HCT116 (cell line): ENCODE results near the gene TRIM10. TPM values are rescaled to one million over a fixed set of nuclear protein-coding genes. Genes with fewer than 3 reads are reported as not detected.

Experiments used
- ATAC-seq: fragments of 200-7000 bp; cut with Tn5 transposase; 2 replicates; pipeline ENCODE4 v1.9.1; 2020; ENCODE audit warnings: mild to moderate bottlenecking, moderate library complexity
- BruUV-seq: library from RNA; stranded (reverse); fragments of 400-500 nt; replicated peaks from 2 replicates; lab custom pipeline; 2021; lab: Mats Ljungman, UMichigan
- CTCF ChIA-PET: fragments of 300-600 bp; sonication (Branson Sonifier 250); formaldehyde crosslinking; loops from one replicate; lab custom pipeline; 2021; ENCODE audit warnings: antibody characterized with exemption; lab: Charles Lee
- POLR2A ChIA-PET: fragments of 300-600, 350-600 bp; sonication (Branson Sonifier 250); formaldehyde crosslinking; loops from one replicate; lab custom pipeline; 2021; ENCODE audit warnings: antibody characterized with exemption; lab: Charles Lee
- RAD21 ChIA-PET, 2 experiments: fragments of 300-600 bp; sonication (Branson Sonifier 250); formaldehyde crosslinking; loops; one replicate each; lab custom pipeline; 2023; ENCODE audit warnings: low total read pairs in 2 of 2; ENCODE audit not compliant: uncharacterized antibody in 2 of 2, unreplicated experiment in 2 of 2, low non-redundant PET in 1 of 2; lab: Charles Lee
- DNase-seq: peaks from one replicate; pipeline ENCODE4 v3.0.0-alpha.2; 2010; ENCODE audit warnings: low read depth, low spot score
- H2AFZ ChIP-seq: fragments of 200-600 bp; shearing (Covaris generic), sonication (generic); 2 replicates; pipeline ENCODE4 v1.6.1; 2017; ENCODE audit warnings: low read depth, mixed run types, mixed read lengths, antibody characterized with exemption, low read length; ENCODE audit not compliant: poor library complexity, severe bottlenecking
- H3K27ac ChIP-seq: 2 replicates; pipeline ENCODE4 v1.5.1; 2012; ENCODE audit warnings: low read depth, low read length
- H3K27me3 ChIP-seq: fragments of 200-600 bp; sonication (generic); 2 replicates; pipeline ENCODE4 v1.6.1; 2016; ENCODE audit warnings: mixed run types, low read length, mixed read lengths; ENCODE audit not compliant: insufficient read depth
- H3K36me3 ChIP-seq, 2 experiments: fragments of 200-500 bp in 1 of 2; fragments of 200-600 bp in 1 of 2; sonication (Bioruptor generic) in 1 of 2; sonication (generic) in 1 of 2; 2 replicates each; pipeline versions ENCODE4 v1.5.1 to v1.6.1; 2014 to 2016; ENCODE audit warnings: low read length in 2 of 2, inconsistent platforms in 1 of 2, mixed read lengths in 1 of 2, mixed run types in 1 of 2; ENCODE audit not compliant: insufficient read depth in 2 of 2, control insufficient read depth in 1 of 2
- H3K4me1 ChIP-seq, 2 experiments: fragments of 200-600 bp in 1 of 2; sonication (generic) in 1 of 2; 2 replicates each; pipeline versions ENCODE4 v1.5.1 to v1.6.1; 2012 to 2017; ENCODE audit warnings: low read length in 2 of 2, inconsistent platforms in 1 of 2, mild to moderate bottlenecking in 1 of 2, mixed read lengths in 1 of 2, mixed run types in 1 of 2, moderate library complexity in 1 of 2; ENCODE audit not compliant: insufficient read depth in 2 of 2, control insufficient read depth in 1 of 2
- H3K4me2 ChIP-seq: fragments of 200-600 bp; sonication (generic); 2 replicates; pipeline ENCODE4 v1.6.1; 2017; ENCODE audit warnings: mixed run types, low read length, mixed read lengths
- H3K4me3 ChIP-seq, 2 experiments: fragments of 200-600 bp in 1 of 2; sonication (generic) in 1 of 2; replicated peaks in 1 of 2; 2 replicates each; pipeline ENCODE4 v1.5.1; 2011 to 2016; ENCODE audit warnings: low read length in 2 of 2, control low read depth in 1 of 2, low read depth in 1 of 2, mild to moderate bottlenecking in 1 of 2, mixed read lengths in 1 of 2, mixed run types in 1 of 2
- H3K79me2 ChIP-seq: fragments of 200-600 bp; sonication (generic); 2 replicates; pipeline ENCODE4 v1.6.1; 2017; ENCODE audit warnings: mild to moderate bottlenecking, mixed run types, low read length, moderate library complexity, mixed read lengths; ENCODE audit not compliant: insufficient read depth
- H3K9ac ChIP-seq: fragments of 200-600 bp; sonication (generic); 2 replicates; pipeline ENCODE4 v1.6.1; 2016; ENCODE audit warnings: low read length, mixed read lengths
- H3K9me2 ChIP-seq: fragments of 200-600 bp; sonication (generic), shearing (Covaris generic); 2 replicates; pipeline ENCODE4 v1.6.1; 2017; ENCODE audit warnings: mixed run types, mild to moderate bottlenecking, moderate library complexity; ENCODE audit not compliant: insufficient read depth
- H3K9me3 ChIP-seq, 2 experiments: fragments of 200-500 bp in 1 of 2; fragments of 200-600 bp in 1 of 2; sonication (Bioruptor generic) in 1 of 2; sonication (generic) in 1 of 2; 2 replicates each; pipeline ENCODE4 v1.6.1; 2014 to 2017; ENCODE audit warnings: low read length in 2 of 2, mixed read lengths in 2 of 2, inconsistent platforms in 1 of 2, low read depth in 1 of 2, mild to moderate bottlenecking in 1 of 2, mixed run types in 1 of 2, moderate library complexity in 1 of 2; ENCODE audit not compliant: control insufficient read depth in 1 of 2, insufficient read depth in 1 of 2
- H4K20me1 ChIP-seq: fragments of 200-600 bp; sonication (generic), shearing (Covaris generic); 2 replicates; pipeline ENCODE4 v1.6.1; 2017; ENCODE audit warnings: mixed run types, mild to moderate bottlenecking, moderate library complexity; ENCODE audit not compliant: insufficient read depth
- CBX3 ChIP-seq: IDR thresholded peaks from 2 replicates; pipeline ENCODE4 v1.6.1; 2012; ENCODE audit warnings: low read depth
- ELF1 ChIP-seq: IDR thresholded peaks from 2 replicates; pipeline ENCODE4 v1.6.1; 2012; ENCODE audit warnings: low read depth, borderline replicate concordance
- EZH2 ChIP-seq: fragments of 200-600 bp; sonication (generic); IDR thresholded peaks from 2 replicates; pipeline ENCODE4 v1.6.1; 2017; ENCODE audit warnings: antibody characterized with exemption, mixed run types
- POLR2AphosphoS5 ChIP-seq: IDR thresholded peaks from 2 replicates; pipeline ENCODE4 v1.6.1; 2011; ENCODE audit warnings: mild to moderate bottlenecking, low read depth, low read length, moderate library complexity
- RAD21 ChIP-seq: IDR thresholded peaks from 2 replicates; pipeline ENCODE4 v1.6.1; 2012; ENCODE audit warnings: low read depth, mild to moderate bottlenecking
- SRF ChIP-seq: IDR thresholded peaks from 2 replicates; pipeline ENCODE4 v1.6.1; 2012; ENCODE audit warnings: low read depth
- intact Hi-C: fragments of 100-400 bp; cut with micrococcal nuclease; formaldehyde crosslinking; loops from 2 replicates; pipeline ENCODE4 v1.10.0; 2022
- total RNA-seq: library from RNA; stranded (reverse); gene quantifications from one replicate; pipeline ENCODE4 v1.2.1, GENCODE V29; 2021; ENCODE audit not compliant: unreplicated experiment
- TF ChIP-seq, protein P1 (sequence below): IDR thresholded peaks from 2 replicates; pipeline ENCODE4 v1.6.1; 2012
- TF ChIP-seq, protein P2 (sequence below), 3 experiments: fragments of 200-600 bp in 1 of 3; sonication (generic) in 1 of 3; IDR thresholded peaks in 2 of 3; conservative IDR thresholded peaks in 1 of 3; 2 replicates each; pipeline ENCODE4 v1.5.1; 2012 to 2017; ENCODE audit warnings: low read depth in 2 of 3, low read length in 2 of 3, antibody characterized with exemption in 1 of 3, borderline replicate concordance in 1 of 3, control low read depth in 1 of 3, mild to moderate bottlenecking in 1 of 3, mixed read lengths in 1 of 3, mixed run types in 1 of 3, moderate library complexity in 1 of 3; ENCODE audit not compliant: insufficient read depth in 1 of 3

The TRIM10 gene
- total RNA-seq, 1 experiment from 2014 or later: 0.98 TPM

DNA sequence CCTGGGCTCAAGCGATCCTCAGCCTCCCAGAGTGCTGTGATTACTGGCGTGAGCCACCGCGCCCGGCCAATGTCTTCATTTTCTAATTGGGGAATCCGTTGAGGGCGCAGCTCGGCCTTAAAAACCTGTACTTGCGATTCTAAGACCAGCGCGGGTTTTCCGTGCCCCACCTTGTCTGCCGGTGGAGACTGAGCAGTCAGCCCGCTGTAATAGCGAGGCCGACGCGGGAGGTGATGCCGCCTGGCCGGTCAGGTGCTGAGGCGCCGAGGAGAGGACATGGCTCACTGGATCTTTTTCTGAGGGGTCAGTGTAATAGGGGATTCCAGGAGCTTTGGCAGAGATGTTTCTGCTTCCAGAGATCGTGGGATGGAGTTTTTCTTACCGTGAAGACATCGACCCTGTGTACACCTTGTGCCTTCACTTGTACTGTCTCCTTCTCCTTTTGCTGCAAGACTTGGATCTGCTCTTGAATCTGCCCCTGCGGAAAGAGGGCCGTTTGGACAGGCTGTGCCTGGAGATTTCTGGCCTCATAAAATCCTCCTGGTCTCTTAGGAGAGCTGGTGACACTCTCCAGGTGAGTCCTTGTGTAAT lies 49.6 kb downstream of the TRIM10 start:
- BruUV-seq: no TSS peak
- no peaks in the 10 kb centered on the region for H3K79me2 ChIP-seq
- DNase-seq (no peak), ATAC-seq (no peak)
- H3K27me3 ChIP-seq: no peaks in the 10 kb centered on the region
- intact Hi-C loops: no loop called here
- H3K27ac ChIP-seq: no peak overlapping the region
- no peak overlapping the region for H3K4me2 ChIP-seq
- POLR2A ChIA-PET: no interaction called here
- no peaks in the 10 kb centered on the region for H4K20me1 ChIP-seq
- H2AFZ ChIP-seq: no peak overlapping the region
- CTCF ChIA-PET: interaction anchor here (0.8 to 1.2 kb wide), 2 partner anchors 9 to 20 kb away, joined by 3 to 5 read pairs; no protein-coding TSS in a partner anchor
- H3K9me2 ChIP-seq: no peaks in the 10 kb centered on the region
- RAD21 ChIA-PET: no interaction called here
- TF ChIP-seq ELF1: no peak
- TF ChIP-seq SRF: no peak
- TF ChIP-seq CBX3: no peak
- no peak for TF ChIP-seq EZH2
- TF ChIP-seq, protein P1, sequence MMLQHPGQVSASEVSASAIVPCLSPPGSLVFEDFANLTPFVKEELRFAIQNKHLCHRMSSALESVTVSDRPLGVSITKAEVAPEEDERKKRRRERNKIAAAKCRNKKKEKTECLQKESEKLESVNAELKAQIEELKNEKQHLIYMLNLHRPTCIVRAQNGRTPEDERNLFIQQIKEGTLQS: no peak
- H3K9ac ChIP-seq: no peak overlapping the region
- H3K9me3 ChIP-seq: no peaks in the 10 kb centered on the region
- H3K4me3 ChIP-seq: no peak overlapping the region
- no peaks in the 10 kb centered on the region for H3K4me1 ChIP-seq
- H3K36me3 ChIP-seq: no peaks in the 10 kb centered on the region

DNA sequence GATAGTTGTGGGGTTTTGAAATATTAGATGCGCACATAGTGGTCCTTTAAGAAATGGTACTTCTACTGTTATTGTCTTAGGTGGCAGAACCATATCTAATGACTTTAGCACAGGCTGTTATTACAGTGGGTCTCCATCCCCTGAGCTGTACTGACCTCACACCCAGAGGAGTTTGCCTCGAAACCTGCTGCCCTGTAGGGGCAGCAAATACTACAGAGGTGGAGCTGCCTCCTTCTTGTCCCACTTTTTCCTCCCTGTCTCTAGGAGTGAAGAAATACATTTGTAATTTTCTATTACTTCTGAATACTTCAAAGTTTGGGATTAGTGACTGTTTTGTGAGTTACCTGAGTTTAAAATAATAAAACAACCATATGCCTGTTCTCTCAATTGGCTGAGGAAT lies 56.4 kb downstream of the TRIM10 start:
- ChIA-PET CTCF (interaction anchor here (1.0 to 6.4 kb wide), 4 partner anchors 20 to 295 kb away, joined by 3 to 105 read pairs (median 6); no protein-coding TSS in a partner anchor), RAD21 (no interaction called here), POLR2A (no interaction called here)
- TF ChIP-seq RAD21 (0 out of 2 replicates have a peak, but pooled peaks have one; percentile 8), POLR2AphosphoS5 (no peak)
- TF ChIP-seq, protein P2, sequence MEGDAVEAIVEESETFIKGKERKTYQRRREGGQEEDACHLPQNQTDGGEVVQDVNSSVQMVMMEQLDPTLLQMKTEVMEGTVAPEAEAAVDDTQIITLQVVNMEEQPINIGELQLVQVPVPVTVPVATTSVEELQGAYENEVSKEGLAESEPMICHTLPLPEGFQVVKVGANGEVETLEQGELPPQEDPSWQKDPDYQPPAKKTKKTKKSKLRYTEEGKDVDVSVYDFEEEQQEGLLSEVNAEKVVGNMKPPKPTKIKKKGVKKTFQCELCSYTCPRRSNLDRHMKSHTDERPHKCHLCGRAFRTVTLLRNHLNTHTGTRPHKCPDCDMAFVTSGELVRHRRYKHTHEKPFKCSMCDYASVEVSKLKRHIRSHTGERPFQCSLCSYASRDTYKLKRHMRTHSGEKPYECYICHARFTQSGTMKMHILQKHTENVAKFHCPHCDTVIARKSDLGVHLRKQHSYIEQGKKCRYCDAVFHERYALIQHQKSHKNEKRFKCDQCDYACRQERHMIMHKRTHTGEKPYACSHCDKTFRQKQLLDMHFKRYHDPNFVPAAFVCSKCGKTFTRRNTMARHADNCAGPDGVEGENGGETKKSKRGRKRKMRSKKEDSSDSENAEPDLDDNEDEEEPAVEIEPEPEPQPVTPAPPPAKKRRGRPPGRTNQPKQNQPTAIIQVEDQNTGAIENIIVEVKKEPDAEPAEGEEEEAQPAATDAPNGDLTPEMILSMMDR (IDR thresholded peaks at IDR 0.05 in 2 of 3, conservative IDR thresholded peaks at IDR 0.05 in 1 of 3; ENCODE audit: borderline replicate concordance in 1 of 3, insufficient read depth in 1 of 3, low read depth in 2 of 3, low read length in 2 of 3): peak in 2 of 3 experiments; percentile 14 to 26; a peak in 2 of 6 replicates
- Histone ChIP-seq H3K9me3 (no peaks in the 10 kb centered on the region), H2AFZ (no peak overlapping the region), H3K9ac (no peak overlapping the region), H3K36me3 (no peaks in the 10 kb centered on the region), H3K27ac (no peak overlapping the region), H3K4me3 (no peak overlapping the region), H3K27me3 (no peaks in the 10 kb centered on the region), H3K9me2 (no peaks in the 10 kb centered on the region), H3K79me2 (no peaks in the 10 kb centered on the region), H3K4me2 (no peak overlapping the region), H3K4me1 (peaks cover 17 to 35% of the 10 kb centered on the region in 2 experiments), H4K20me1 (no peaks in the 10 kb centered on the region)
- no TSS peak for BruUV-seq
- ATAC-seq: no peak
- no peak for DNase-seq
- intact Hi-C loops: no loop called here
